ENCODE data around the gene RPTOR.

RPTOR gene

GRCh38 chr17:80712606-80713005, 168.0 kb downstream of the RPTOR start:
- TF ChIP-seq GATA1 (IDR thresholded peaks at IDR 0.05; ENCODE audit: low read depth, low read length) (no peak), POLR2A (IDR thresholded peaks at IDR 0.05; ENCODE audit: low read length) (no peak)
- peak; percentile 30 to 50 for DNase-seq

GRCh38 chr17:80716986-80717719, 172.5 kb downstream of the RPTOR start:
- TF ChIP-seq POLR2A (IDR thresholded peaks at IDR 0.05; ENCODE audit: low read length) (no peak), GATA1 (IDR thresholded peaks at IDR 0.05; ENCODE audit: low read depth, low read length) (no peak)
- DNase-seq = no peak

- TF ChIP-seq GATA1 (IDR thresholded peaks at IDR 0.05; ENCODE audit: low read depth, low read length) = no peak
- TF ChIP-seq POLR2A (IDR thresholded peaks at IDR 0.05; ENCODE audit: low read length) = no peak
- DNase-seq = no peak
Measured at GRCh38 chr17:80717720-80718083, 173.1 kb downstream of the RPTOR start.

- DNase-seq = peak in 1 of 2 experiments; percentile 8
- no peak for TF ChIP-seq POLR2A (IDR thresholded peaks at IDR 0.05; ENCODE audit: low read length)
- TF ChIP-seq GATA1 (IDR thresholded peaks at IDR 0.05; ENCODE audit: low read depth, low read length) = no peak
Measured at GRCh38 chr17:80718428-80718827, 173.8 kb downstream of the RPTOR start.

- no peak for TF ChIP-seq POLR2A (IDR thresholded peaks at IDR 0.05; ENCODE audit: low read length)
- TF ChIP-seq GATA1 (IDR thresholded peaks at IDR 0.05; ENCODE audit: low read depth, low read length) = no peak
Measured at GRCh38 chr17:80719449-80719848, 174.8 kb downstream of the RPTOR start.

GRCh38 chr17:80720610-80721577, 176.3 kb downstream of the RPTOR start:
- no peak for DNase-seq
- TF ChIP-seq POLR2A (IDR thresholded peaks at IDR 0.05; ENCODE audit: low read length) = no peak
- TF ChIP-seq GATA1 (IDR thresholded peaks at IDR 0.05; ENCODE audit: low read depth, low read length) = no peak

More at GRCh38 chr17:80719449-80719848, 174.8 kb downstream of the RPTOR start:
- no peak for DNase-seq

GRCh38 chr17:80722661-80723060, 178.0 kb downstream of the RPTOR start:
- DNase-seq = no peak
- no peak for TF ChIP-seq POLR2A (IDR thresholded peaks at IDR 0.05; ENCODE audit: low read length)
- TF ChIP-seq GATA1 (IDR thresholded peaks at IDR 0.05; ENCODE audit: low read depth, low read length) = no peak

GRCh38 chr17:80724775-80725266, 180.2 kb downstream of the RPTOR start:
- no peak for DNase-seq
- TF ChIP-seq GATA1 (IDR thresholded peaks at IDR 0.05; ENCODE audit: low read depth, low read length) = no peak
- no peak for TF ChIP-seq POLR2A (IDR thresholded peaks at IDR 0.05; ENCODE audit: low read length)

- no peak for DNase-seq
- no peak for TF ChIP-seq POLR2A (IDR thresholded peaks at IDR 0.05; ENCODE audit: low read length)
- no peak for TF ChIP-seq GATA1 (IDR thresholded peaks at IDR 0.05; ENCODE audit: low read depth, low read length)
Measured at GRCh38 chr17:80725517-80725916, 180.9 kb downstream of the RPTOR start.

GRCh38 chr17:80726558-80727408, 182.1 kb downstream of the RPTOR start:
- TF ChIP-seq GATA1 (IDR thresholded peaks at IDR 0.05; ENCODE audit: low read depth, low read length) = no peak
- TF ChIP-seq POLR2A (IDR thresholded peaks at IDR 0.05; ENCODE audit: low read length) = no peak
- no peak for DNase-seq

GRCh38 chr17:80727409-80727755, 182.7 kb downstream of the RPTOR start:
- TF ChIP-seq GATA1 (IDR thresholded peaks at IDR 0.05; ENCODE audit: low read depth, low read length) (no peak), POLR2A (IDR thresholded peaks at IDR 0.05; ENCODE audit: low read length) (no peak)
- no peak for DNase-seq

GRCh38 chr17:80729016-80729415, 184.4 kb downstream of the RPTOR start:
- DNase-seq = no peak
- no peak for TF ChIP-seq POLR2A (IDR thresholded peaks at IDR 0.05; ENCODE audit: low read length)
- no peak for TF ChIP-seq GATA1 (IDR thresholded peaks at IDR 0.05; ENCODE audit: low read depth, low read length)

GRCh38 chr17:80729761-80730160, 185.1 kb downstream of the RPTOR start:
- TF ChIP-seq POLR2A (IDR thresholded peaks at IDR 0.05; ENCODE audit: low read length) = no peak
- TF ChIP-seq GATA1 (IDR thresholded peaks at IDR 0.05; ENCODE audit: low read depth, low read length) = no peak
- DNase-seq = no peak

Measured in erythroblast (primary cell).